Transverse colon (tissue), 3 donors: Measurements from ENCODE around the gene MRPS14.

ENCODE experiments used
- POLR2A ChIP-seq: fragments of 450-650 bp; IDR thresholded peaks from one replicate; pipeline ENCODE4 v1.6.1; 2016; ENCODE audit warnings: antibody characterized with exemption, mild to moderate bottlenecking, moderate library complexity
- TF ChIP-seq, protein P1 (sequence below), 5 experiments: fragments of 200-600 bp in 3 of 5; fragments of 450-650 bp in 2 of 5; sonication (generic) in 3 of 5; IDR thresholded peaks; 1 replicate in 2 of 5; 2 replicates in 3 of 5; pipeline ENCODE4 v1.5.1; 2016 to 2017; ENCODE audit warnings: antibody characterized with exemption in 5 of 5, inconsistent platforms in 3 of 5, mild to moderate bottlenecking in 2 of 5, moderate library complexity in 1 of 5

DNA sequence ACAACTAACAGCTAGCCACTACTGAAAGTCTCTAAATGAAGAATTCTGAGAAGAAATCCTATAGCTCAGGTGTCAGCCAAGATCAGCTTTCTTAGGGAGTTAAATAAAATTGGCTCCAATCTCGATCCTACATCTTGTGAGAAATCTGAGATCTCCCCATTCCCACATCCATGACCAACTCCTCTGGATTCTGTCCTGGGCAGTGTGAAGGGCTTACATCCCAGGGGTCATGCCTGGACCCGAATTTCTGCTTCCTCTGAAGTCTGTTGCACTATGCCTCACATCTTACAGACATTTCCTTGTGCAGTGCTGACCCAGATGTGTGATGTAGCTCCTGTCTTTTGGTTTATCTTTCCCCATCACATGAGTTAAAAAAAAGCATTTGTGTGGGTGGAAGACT, 39.6 kb upstream of the MRPS14 start:
- TF ChIP-seq POLR2A = no peak
- TF ChIP-seq, protein P1, sequence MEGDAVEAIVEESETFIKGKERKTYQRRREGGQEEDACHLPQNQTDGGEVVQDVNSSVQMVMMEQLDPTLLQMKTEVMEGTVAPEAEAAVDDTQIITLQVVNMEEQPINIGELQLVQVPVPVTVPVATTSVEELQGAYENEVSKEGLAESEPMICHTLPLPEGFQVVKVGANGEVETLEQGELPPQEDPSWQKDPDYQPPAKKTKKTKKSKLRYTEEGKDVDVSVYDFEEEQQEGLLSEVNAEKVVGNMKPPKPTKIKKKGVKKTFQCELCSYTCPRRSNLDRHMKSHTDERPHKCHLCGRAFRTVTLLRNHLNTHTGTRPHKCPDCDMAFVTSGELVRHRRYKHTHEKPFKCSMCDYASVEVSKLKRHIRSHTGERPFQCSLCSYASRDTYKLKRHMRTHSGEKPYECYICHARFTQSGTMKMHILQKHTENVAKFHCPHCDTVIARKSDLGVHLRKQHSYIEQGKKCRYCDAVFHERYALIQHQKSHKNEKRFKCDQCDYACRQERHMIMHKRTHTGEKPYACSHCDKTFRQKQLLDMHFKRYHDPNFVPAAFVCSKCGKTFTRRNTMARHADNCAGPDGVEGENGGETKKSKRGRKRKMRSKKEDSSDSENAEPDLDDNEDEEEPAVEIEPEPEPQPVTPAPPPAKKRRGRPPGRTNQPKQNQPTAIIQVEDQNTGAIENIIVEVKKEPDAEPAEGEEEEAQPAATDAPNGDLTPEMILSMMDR (IDR thresholded peaks at IDR 0.05) = no peak
